ENCODE results near the gene AKTIP. TPM values are rescaled to one million over a fixed set of nuclear protein-coding genes. Genes with fewer than 3 reads are reported as not detected.

The AKTIP gene
- total RNA-seq, 1 donor from 2014 or later, result 24.0 TPM

GRCh38 chr16:53530046-53530445, 27.0 kb upstream of the AKTIP start:
- Histone ChIP-seq H3K9me3 (ENCODE audit: low read depth) (no peaks in the 10 kb centered on the region), H3K27me3 (no peaks in the 10 kb centered on the region), H3K27ac (no peak overlapping the region), H3K4me3 (no peak overlapping the region), H3K9ac (no peak overlapping the region), H3K79me2 (ENCODE audit: low read depth) (no peaks in the 10 kb centered on the region), H3K36me3 (no peaks in the 10 kb centered on the region), H2AFZ (replicated peaks) (no peak overlapping the region), H3K4me2 (no peak overlapping the region), H3F3A (ENCODE audit: low read depth) (no peaks in the 10 kb centered on the region), H4K20me1 (ENCODE audit: low read depth) (no peaks in the 10 kb centered on the region), H3K4me1 (no peaks in the 10 kb centered on the region)
- no peak for TF ChIP-seq EZH2 (IDR thresholded peaks at IDR 0.05)
- TF ChIP-seq EZH2phosphoT487 (IDR thresholded peaks at IDR 0.05), result no peak
- TF ChIP-seq, protein P1, sequence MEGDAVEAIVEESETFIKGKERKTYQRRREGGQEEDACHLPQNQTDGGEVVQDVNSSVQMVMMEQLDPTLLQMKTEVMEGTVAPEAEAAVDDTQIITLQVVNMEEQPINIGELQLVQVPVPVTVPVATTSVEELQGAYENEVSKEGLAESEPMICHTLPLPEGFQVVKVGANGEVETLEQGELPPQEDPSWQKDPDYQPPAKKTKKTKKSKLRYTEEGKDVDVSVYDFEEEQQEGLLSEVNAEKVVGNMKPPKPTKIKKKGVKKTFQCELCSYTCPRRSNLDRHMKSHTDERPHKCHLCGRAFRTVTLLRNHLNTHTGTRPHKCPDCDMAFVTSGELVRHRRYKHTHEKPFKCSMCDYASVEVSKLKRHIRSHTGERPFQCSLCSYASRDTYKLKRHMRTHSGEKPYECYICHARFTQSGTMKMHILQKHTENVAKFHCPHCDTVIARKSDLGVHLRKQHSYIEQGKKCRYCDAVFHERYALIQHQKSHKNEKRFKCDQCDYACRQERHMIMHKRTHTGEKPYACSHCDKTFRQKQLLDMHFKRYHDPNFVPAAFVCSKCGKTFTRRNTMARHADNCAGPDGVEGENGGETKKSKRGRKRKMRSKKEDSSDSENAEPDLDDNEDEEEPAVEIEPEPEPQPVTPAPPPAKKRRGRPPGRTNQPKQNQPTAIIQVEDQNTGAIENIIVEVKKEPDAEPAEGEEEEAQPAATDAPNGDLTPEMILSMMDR (IDR thresholded peaks at IDR 0.05), result no peak
- H3K27ac Mint-ChIP-seq, result no peak overlapping the region
- no peaks in the 10 kb centered on the region for H3K36me3 Mint-ChIP-seq
- peaks cover 4% of the 10 kb centered on the region for H3K9me3 Mint-ChIP-seq
- H3K4me3 Mint-ChIP-seq, result no peak overlapping the region
- peaks cover 5% of the 10 kb centered on the region for H3K27me3 Mint-ChIP-seq (ENCODE audit: insufficient read depth, low read depth)
- H3K4me1 Mint-ChIP-seq, result no peaks in the 10 kb centered on the region
- DNase-seq (ENCODE audit: low spot score), result no peak

DNA sequence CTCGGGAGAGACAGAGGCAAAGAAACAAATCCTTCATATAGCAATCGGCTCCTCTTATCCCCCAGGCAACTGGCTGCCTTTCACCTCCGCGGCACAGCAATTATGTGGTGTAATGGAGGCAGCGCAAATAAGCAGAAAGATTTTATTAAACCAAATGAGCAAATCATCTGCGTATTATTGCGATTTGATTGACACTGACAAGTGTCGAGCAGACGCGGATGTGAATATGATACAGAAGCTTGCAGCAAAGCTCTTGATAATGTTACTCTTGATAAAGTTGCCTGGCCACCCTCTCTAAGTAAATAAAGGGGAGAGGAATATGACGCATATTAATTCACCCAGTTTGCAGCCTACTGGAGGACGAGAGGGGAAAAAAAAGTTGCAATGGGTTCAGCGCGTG, 26.5 kb upstream of the AKTIP start:
- H3K4me2 ChIP-seq, result no peak overlapping the region

DNA sequence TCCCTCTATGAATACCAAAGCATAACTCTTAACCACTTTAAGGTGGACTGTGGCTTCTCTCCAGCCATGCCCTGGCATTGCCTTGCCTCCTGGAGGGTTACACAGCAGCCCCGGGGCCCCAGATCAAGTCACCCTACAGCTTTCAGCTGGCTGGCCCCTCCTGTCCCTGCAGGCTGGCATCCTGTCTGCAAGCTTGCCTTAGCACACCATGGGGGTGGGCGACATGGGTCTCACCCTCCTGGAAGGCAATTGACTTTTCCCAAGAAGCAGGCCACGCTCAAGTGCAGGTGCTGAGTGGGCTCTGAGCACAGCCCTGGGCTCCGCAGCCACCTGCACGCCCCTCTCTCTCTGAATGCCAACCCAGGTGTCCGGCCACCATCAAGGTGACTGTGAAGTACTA, 25.8 kb upstream of the AKTIP start:
- TF ChIP-seq EZH2phosphoT487 (IDR thresholded peaks at IDR 0.05) (no peak), EZH2 (IDR thresholded peaks at IDR 0.05) (no peak)
- TF ChIP-seq, protein P1 (IDR thresholded peaks at IDR 0.05), result no peak
- no peaks in the 10 kb centered on the region for H3F3A ChIP-seq (ENCODE audit: low read depth)
- H3K9me3 ChIP-seq (ENCODE audit: low read depth), result no peaks in the 10 kb centered on the region
- no peak for DNase-seq (ENCODE audit: low spot score)
- H4K20me1 ChIP-seq (ENCODE audit: low read depth), result no peaks in the 10 kb centered on the region
- H3K4me3 ChIP-seq, result no peak overlapping the region
- H3K36me3 ChIP-seq, result no peaks in the 10 kb centered on the region
- H3K9ac ChIP-seq, result no peak overlapping the region
- Mint-ChIP-seq H3K9me3 (peaks cover 4% of the 10 kb centered on the region), H3K4me3 (no peak overlapping the region), H3K36me3 (no peaks in the 10 kb centered on the region), H3K27ac (no peak overlapping the region), H3K27me3 (ENCODE audit: insufficient read depth, low read depth) (peaks cover 5% of the 10 kb centered on the region), H3K4me1 (no peaks in the 10 kb centered on the region)
- H2AFZ ChIP-seq (replicated peaks), result no peak overlapping the region
- H3K4me2 ChIP-seq, result no peak overlapping the region
- H3K4me1 ChIP-seq, result no peaks in the 10 kb centered on the region
- no peak overlapping the region for H3K27ac ChIP-seq
- H3K27me3 ChIP-seq, result no peaks in the 10 kb centered on the region
- H3K79me2 ChIP-seq (ENCODE audit: low read depth), result no peaks in the 10 kb centered on the region

More for the DNA sequence above, 26.5 kb upstream of the AKTIP start:
- Histone ChIP-seq H3K27ac (no peak overlapping the region), H4K20me1 (ENCODE audit: low read depth) (no peaks in the 10 kb centered on the region), H3K27me3 (no peaks in the 10 kb centered on the region), H2AFZ (replicated peaks) (no peak overlapping the region), H3K9me3 (ENCODE audit: low read depth) (no peaks in the 10 kb centered on the region), H3K4me1 (no peaks in the 10 kb centered on the region), H3K79me2 (ENCODE audit: low read depth) (no peaks in the 10 kb centered on the region), H3K36me3 (no peaks in the 10 kb centered on the region), H3K4me3 (no peak overlapping the region), H3F3A (ENCODE audit: low read depth) (no peaks in the 10 kb centered on the region), H3K9ac (no peak overlapping the region)
- no peaks in the 10 kb centered on the region for H3K36me3 Mint-ChIP-seq
- H3K9me3 Mint-ChIP-seq, result peaks cover 4% of the 10 kb centered on the region
- no peak for DNase-seq (ENCODE audit: low spot score)
- H3K4me1 Mint-ChIP-seq, result no peaks in the 10 kb centered on the region
- no peak for TF ChIP-seq EZH2phosphoT487 (IDR thresholded peaks at IDR 0.05)
- TF ChIP-seq, protein P1 (IDR thresholded peaks at IDR 0.05), result no peak
- TF ChIP-seq EZH2 (IDR thresholded peaks at IDR 0.05), result no peak
- no peak overlapping the region for H3K4me3 Mint-ChIP-seq
- no peak overlapping the region for H3K27ac Mint-ChIP-seq
- H3K27me3 Mint-ChIP-seq (ENCODE audit: insufficient read depth, low read depth), result peaks cover 5% of the 10 kb centered on the region

All from neural progenitor cell (in vitro differentiated cells).